C4-2B (cell line): Measurements from ENCODE around the gene SPANXD.

Source experiments
- CTCF ChIP-seq: fragments of 450-650 bp; conservative IDR thresholded peaks from 2 replicates; pipeline ENCODE4 v1.5.1; 2017; ENCODE audit warnings: mild to moderate bottlenecking
- ZFX ChIP-seq: fragments of 450-650 bp; IDR thresholded peaks from 2 replicates; pipeline ENCODE4 v1.6.1; 2017

GRCh38 chrX:141733371-141733770, 34.8 kb upstream of the SPANXD start:
- TF ChIP-seq CTCF (no peak), ZFX (no peak)
